Ectodermal cell (in vitro differentiated cells): Measurements from ENCODE around the gene HFM1.
"Not testable (repeated sequence)": the region's sequence is repeated elsewhere in the genome, so short reads cannot be mapped to it uniquely, and the experiment has no call there.

Experiments used
- H3K27ac ChIP-seq: 2 replicates; pipeline ENCODE4 v1.7.0; 2013; ENCODE audit warnings: mild to moderate bottlenecking, low read depth, low read length; ENCODE audit not compliant: insufficient read depth, poor library complexity, severe bottlenecking
- H3K27me3 ChIP-seq: 2 replicates; pipeline ENCODE4 v1.7.0; 2013; ENCODE audit warnings: mild to moderate bottlenecking, low read length; ENCODE audit not compliant: insufficient read depth, control insufficient read depth, poor library complexity, severe bottlenecking
- H3K36me3 ChIP-seq: one replicate; pipeline ENCODE4 v1.7.0; 2013; ENCODE audit warnings: low read length; ENCODE audit not compliant: control insufficient read depth, insufficient read depth
- H3K4me1 ChIP-seq: one replicate; pipeline ENCODE4 v1.7.0; 2013; ENCODE audit warnings: low read length; ENCODE audit not compliant: control insufficient read depth, insufficient read depth
- H3K4me3 ChIP-seq: 2 replicates; pipeline ENCODE4 v1.7.0; 2013; ENCODE audit warnings: low read depth, low read length, control low read depth; ENCODE audit not compliant: insufficient read depth
- H3K9me3 ChIP-seq: 2 replicates; pipeline ENCODE4 v1.7.0; 2013; ENCODE audit warnings: mild to moderate bottlenecking, low read length, moderate library complexity; ENCODE audit not compliant: control insufficient read depth
- WGBS, 2 experiments: methylation state at CpG; one replicate each; pipeline ENCODE4 v1.1.7; 2013; ENCODE audit warnings: missing lambda C conversion rate in 2 of 2; 5-methylcytosine and 5-hydroxymethylcytosine counted together

HFM1 gene

GRCh38 chr1:91422523-91422922 lies 17.9 kb upstream of the HFM1 start:
- H3K4me1 ChIP-seq, H3K9me3 ChIP-seq, H3K27ac ChIP-seq, H3K4me3 ChIP-seq, H3K27me3 ChIP-seq, H3K36me3 ChIP-seq: not testable (repeated sequence)
- WGBS, 2 experiments = 94 to 95% methylated on average over 2 to 3 of the region's 4 CpGs

- Histone ChIP-seq H3K27me3 (no peaks in the 10 kb centered on the region), H3K9me3 (no peaks in the 10 kb centered on the region), H3K36me3 (no peaks in the 10 kb centered on the region), H3K4me3 (no peak overlapping the region), H3K27ac (no peak overlapping the region), H3K4me1 (no peaks in the 10 kb centered on the region)
Measured at GRCh38 chr1:91412371-91412770, 7.7 kb upstream of the HFM1 start.

GRCh38 chr1:91406773-91407389 lies 2.2 kb upstream of the HFM1 start:
- Histone ChIP-seq H3K4me1 (no peaks in the 10 kb centered on the region), H3K9me3 (no peaks in the 10 kb centered on the region), H3K36me3 (no peaks in the 10 kb centered on the region), H3K27me3 (no peaks in the 10 kb centered on the region), H3K27ac (no peak overlapping the region), H3K4me3 (no peak overlapping the region)
- 80 to 83% methylated on average over 4 to 6 of the region's 7 CpGs for WGBS, 2 experiments

- no peak overlapping the region for H3K27ac ChIP-seq
- WGBS, 2 experiments = 77% methylated on average over 2 of the region's 3 CpGs; no CpG with 5 or more reads in 1 of the 2 experiments
Measured at GRCh38 chr1:91402023-91402422, 2.6 kb downstream of the HFM1 start.

GRCh38 chr1:91400133-91400725 lies 4.4 kb downstream of the HFM1 start:
- Histone ChIP-seq H3K4me3 (no peak overlapping the region), H3K27ac (no peak overlapping the region), H3K9me3 (no peaks in the 10 kb centered on the region), H3K36me3 (no peaks in the 10 kb centered on the region), H3K4me1 (peaks cover 5% of the 10 kb centered on the region), H3K27me3 (no peaks in the 10 kb centered on the region)
- 92 to 93% methylated on average over 6 of the region's 6 CpGs for WGBS, 2 experiments

More at GRCh38 chr1:91402023-91402422, 2.6 kb downstream of the HFM1 start:
- no peaks in the 10 kb centered on the region for H3K36me3 ChIP-seq
- no peak overlapping the region for H3K4me3 ChIP-seq
- peaks cover 5% of the 10 kb centered on the region for H3K4me1 ChIP-seq
- no peaks in the 10 kb centered on the region for H3K27me3 ChIP-seq
- H3K9me3 ChIP-seq = no peaks in the 10 kb centered on the region

- Histone ChIP-seq H3K4me3 (no peak overlapping the region), H3K27me3 (no peaks in the 10 kb centered on the region)
- whole genome bisulfite sequencing, 2 experiments = 95 to 96% methylated on average over 1 of the region's 1 CpG
Measured at GRCh38 chr1:91398291-91398690, 6.3 kb downstream of the HFM1 start.

GRCh38 chr1:91397605-91398004 lies 7.0 kb downstream of the HFM1 start:
- Histone ChIP-seq H3K4me1 (peaks cover 5% of the 10 kb centered on the region), H3K27me3 (no peaks in the 10 kb centered on the region), H3K9me3 (no peaks in the 10 kb centered on the region), H3K36me3 (no peaks in the 10 kb centered on the region), H3K4me3 (no peak overlapping the region), H3K27ac (no peak overlapping the region)
- 82 to 83% methylated on average over 4 of the region's 4 CpGs for WGBS, 2 experiments

More at GRCh38 chr1:91398291-91398690, 6.3 kb downstream of the HFM1 start:
- H3K27ac ChIP-seq = no peak overlapping the region
- no peaks in the 10 kb centered on the region for H3K36me3 ChIP-seq
- H3K4me1 ChIP-seq = peaks cover 5% of the 10 kb centered on the region
- no peaks in the 10 kb centered on the region for H3K9me3 ChIP-seq

GRCh38 chr1:91393042-91393441 lies 11.6 kb downstream of the HFM1 start:
- H3K4me1 ChIP-seq = no peaks in the 10 kb centered on the region
- no peaks in the 10 kb centered on the region for H3K27me3 ChIP-seq
- WGBS, 2 experiments = 93 to 94% methylated on average over 1 of the region's 1 CpG
- H3K4me3 ChIP-seq = no peak overlapping the region
- H3K9me3 ChIP-seq = no peaks in the 10 kb centered on the region
- H3K36me3 ChIP-seq = no peaks in the 10 kb centered on the region
- no peak overlapping the region for H3K27ac ChIP-seq

- no peak overlapping the region for H3K4me3 ChIP-seq
- WGBS, 2 experiments = 100% methylated on average over 2 of the region's 2 CpGs
Measured at GRCh38 chr1:91386109-91386508, 18.5 kb downstream of the HFM1 start.

GRCh38 chr1:91383456-91383855 lies 21.2 kb downstream of the HFM1 start:
- Histone ChIP-seq H3K4me1 (no peaks in the 10 kb centered on the region), H3K9me3 (no peaks in the 10 kb centered on the region), H3K4me3 (no peak overlapping the region), H3K27me3 (no peaks in the 10 kb centered on the region), H3K27ac (no peak overlapping the region), H3K36me3 (no peaks in the 10 kb centered on the region)
- 83 to 98% methylated on average over 1 of the region's 2 CpGs for WGBS, 2 experiments

More at GRCh38 chr1:91386109-91386508, 18.5 kb downstream of the HFM1 start:
- no peaks in the 10 kb centered on the region for H3K4me1 ChIP-seq
- H3K27me3 ChIP-seq = no peaks in the 10 kb centered on the region
- H3K27ac ChIP-seq = no peak overlapping the region
- H3K36me3 ChIP-seq = no peaks in the 10 kb centered on the region
- no peaks in the 10 kb centered on the region for H3K9me3 ChIP-seq
